ENCODE results near the gene ACYP2.

ACYP2 gene

GRCh38 chr2:54317973-54318372 is 202.6 kb downstream of the ACYP2 start:
- CTCF ChIA-PET: interaction anchor here (0.6 kb wide), 1 partner anchor 153 kb away, joined by 3 read pairs; no protein-coding TSS in a partner anchor
- Histone ChIP-seq H3K4me1 (ENCODE audit: control insufficient read depth, insufficient read depth, low read length) (no peaks in the 10 kb centered on the region), H3K36me3 (ENCODE audit: control insufficient read depth in 2 of 2, insufficient read depth in 1 of 2, low read length in 2 of 2) (no peaks in the 10 kb centered on the region), H3K4me3 (ENCODE audit: low read depth, low read length) (no peak overlapping the region), H3K27ac (ENCODE audit: extremely low read depth, low read depth, low read length) (no peak overlapping the region), H3K9me3 (ENCODE audit: control insufficient read depth, insufficient read depth, low read depth, low read length) (no peaks in the 10 kb centered on the region)
- no peak for TF ChIP-seq ZNF510 (tag by site-specific recombination; IDR thresholded peaks at IDR 0.05; ENCODE audit: insufficient replicate concordance)
- TF ChIP-seq ZNF555 (tag by site-specific recombination; conservative IDR thresholded peaks at IDR 0.05): no peak
- TF ChIP-seq ZNF23 (tag by site-specific recombination; IDR thresholded peaks at IDR 0.05; ENCODE audit: borderline replicate concordance): no peak
- no peak for TF ChIP-seq GLI4 (tag by site-specific recombination; IDR thresholded peaks at IDR 0.05)
- TF ChIP-seq ZNF670 (tag by site-specific recombination; IDR thresholded peaks at IDR 0.05; ENCODE audit: low read depth): no peak
- no peak for TF ChIP-seq ZBTB21 (tag by site-specific recombination; IDR thresholded peaks at IDR 0.05)
- no peak for TF ChIP-seq ZNF211 (tag by site-specific recombination; IDR thresholded peaks at IDR 0.05; ENCODE audit: low read depth)
- no peak for TF ChIP-seq ZNF292 (tag by site-specific recombination; IDR thresholded peaks at IDR 0.05; ENCODE audit: borderline replicate concordance, low read depth)
- no peak for TF ChIP-seq SCRT1 (tag by site-specific recombination; IDR thresholded peaks at IDR 0.05; ENCODE audit: borderline replicate concordance)
- TF ChIP-seq ZNF362 (tag by site-specific recombination; IDR thresholded peaks at IDR 0.05): no peak
- no peak for TF ChIP-seq ZNF114 (tag by site-specific recombination; IDR thresholded peaks at IDR 0.05)
- no peak for TF ChIP-seq ZBTB10 (tag by site-specific recombination; IDR thresholded peaks at IDR 0.05)
- TF ChIP-seq ZBTB1 (tag by site-specific recombination; IDR thresholded peaks at IDR 0.05): no peak
- TF ChIP-seq ZNF311 (tag by site-specific recombination; IDR thresholded peaks at IDR 0.05; ENCODE audit: borderline replicate concordance): no peak
- POLR2A ChIA-PET: no interaction called here

GRCh38 chr2:54318821-54319220 is 203.4 kb downstream of the ACYP2 start:
- H3K4me1 ChIP-seq (ENCODE audit: control insufficient read depth, insufficient read depth, low read length): no peaks in the 10 kb centered on the region
- POLR2A ChIA-PET: no interaction called here
- no peak overlapping the region for H3K27ac ChIP-seq (ENCODE audit: extremely low read depth, low read depth, low read length)
- H3K36me3 ChIP-seq (ENCODE audit: control insufficient read depth in 2 of 2, insufficient read depth in 1 of 2, low read length in 2 of 2): no peaks in the 10 kb centered on the region
- no peak for TF ChIP-seq ZBTB8A (tag by site-specific recombination; IDR thresholded peaks at IDR 0.05)
- TF ChIP-seq ZBTB10 (tag by site-specific recombination; IDR thresholded peaks at IDR 0.05): no peak
- TF ChIP-seq ZBTB48 (tag by site-specific recombination; IDR thresholded peaks at IDR 0.05): no peak
- TF ChIP-seq ZNF174 (tag by site-specific recombination; IDR thresholded peaks at IDR 0.05): no peak
- TF ChIP-seq ZNF791 (tag by site-specific recombination; IDR thresholded peaks at IDR 0.05): no peak
- no peak for TF ChIP-seq ZNF660 (tag by site-specific recombination; IDR thresholded peaks at IDR 0.05)
- no peak for TF ChIP-seq ZSCAN30 (tag by site-specific recombination; IDR thresholded peaks at IDR 0.05)
- TF ChIP-seq ZNF350 (tag by site-specific recombination; IDR thresholded peaks at IDR 0.05): no peak
- no peak for TF ChIP-seq ZNF391 (tag by site-specific recombination; IDR thresholded peaks at IDR 0.05; ENCODE audit: borderline replicate concordance, low read depth)
- no peak for TF ChIP-seq ZBTB1 (tag by site-specific recombination; IDR thresholded peaks at IDR 0.05)
- H3K4me3 ChIP-seq (ENCODE audit: low read depth, low read length): no peak overlapping the region
- no peaks in the 10 kb centered on the region for H3K9me3 ChIP-seq (ENCODE audit: control insufficient read depth, insufficient read depth, low read depth, low read length)
- CTCF ChIA-PET: no interaction called here

All from HEK293 (cell line).